Activated CD4-positive, CD25-positive, alpha-beta regulatory T cell treated with anti-CD3 and anti-CD28 coated beads, Interleukin-2, amount 50 U/mL, for 72 hours (primary cell): ENCODE data around the gene PLXNA4.

Experiments used
- DNase-seq: peaks from one replicate; pipeline ENCODE4 v3.0.0; 2021

PLXNA4 gene

DNA sequence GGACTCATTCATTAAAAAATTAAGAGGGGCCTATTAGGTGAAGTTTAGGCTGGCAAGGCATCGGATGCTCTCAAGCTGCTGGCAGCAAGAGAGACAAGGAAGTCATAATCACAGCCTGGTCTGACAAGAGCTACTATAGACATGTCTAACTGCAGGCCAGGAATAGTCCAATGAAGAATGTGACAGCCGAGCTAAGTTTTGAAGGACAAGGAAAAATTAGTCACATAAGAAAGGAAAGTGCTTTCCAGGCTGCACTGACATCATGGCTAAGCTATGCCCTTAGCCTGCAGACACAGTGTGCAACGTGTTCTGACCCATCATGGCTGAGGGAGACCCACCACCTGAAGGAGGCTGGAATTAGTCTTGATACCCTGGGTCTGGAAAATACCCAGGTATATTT lies 281.1 kb downstream of the PLXNA4 start:
- DNase-seq = no peak

DNA sequence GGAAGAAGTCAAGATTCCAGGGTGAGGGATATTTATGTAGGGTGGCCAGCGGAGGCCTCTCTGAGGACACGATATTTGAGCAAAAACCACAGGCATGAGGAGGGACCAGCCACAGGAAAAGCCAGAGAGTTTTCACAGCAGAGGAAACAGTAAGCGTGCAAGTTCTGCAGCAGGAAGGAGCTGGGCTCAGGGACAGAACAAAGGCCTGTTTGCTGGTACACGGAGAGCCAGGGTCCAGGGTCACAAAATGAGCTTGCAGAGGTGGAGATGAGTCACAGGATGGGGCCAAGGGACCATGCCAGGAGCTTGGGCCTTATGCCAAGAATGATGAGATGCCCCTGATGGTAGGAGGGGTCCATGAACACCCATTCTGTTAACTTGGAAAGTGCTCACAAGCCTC lies 283.5 kb downstream of the PLXNA4 start:
- no peak for DNase-seq

DNA sequence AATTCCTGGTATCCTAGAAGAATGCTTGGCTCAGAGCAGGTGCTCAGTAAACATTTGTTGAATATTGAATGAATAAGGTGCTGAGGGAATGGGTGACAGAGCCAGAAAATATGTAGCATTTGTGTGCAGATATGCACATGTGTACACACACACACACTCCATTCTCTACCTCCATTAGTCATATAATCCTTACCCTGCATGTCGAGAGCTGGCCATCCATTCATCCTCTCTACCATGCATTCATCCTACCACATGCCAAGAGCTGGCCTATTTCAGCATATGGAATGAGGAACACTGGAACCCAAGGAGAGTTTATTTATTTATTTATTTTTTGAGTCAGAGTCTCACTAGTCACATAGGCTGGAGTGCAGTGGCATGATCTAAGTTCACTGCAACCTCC lies 284.8 kb downstream of the PLXNA4 start:
- no peak for DNase-seq

DNA sequence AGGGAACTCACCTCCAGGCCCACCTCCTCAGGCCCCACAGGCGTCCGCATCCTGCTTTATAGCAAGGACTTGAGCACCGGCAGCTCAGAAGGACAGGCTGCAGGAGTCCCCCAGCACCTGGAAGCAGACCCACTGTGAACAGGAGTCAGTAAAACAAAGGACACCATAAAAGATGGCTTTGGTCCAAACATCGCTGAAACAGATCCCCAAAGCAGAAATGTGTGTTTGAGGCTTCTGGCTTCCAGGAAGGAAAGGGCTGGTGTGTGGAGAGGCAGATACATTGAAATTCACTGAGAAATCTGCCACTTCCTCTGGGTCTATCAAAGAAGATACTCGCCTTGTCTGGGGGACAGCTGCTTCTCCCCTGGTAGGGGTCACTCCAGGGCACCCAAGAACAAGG lies 286.2 kb downstream of the PLXNA4 start:
- DNase-seq = no peak

DNA sequence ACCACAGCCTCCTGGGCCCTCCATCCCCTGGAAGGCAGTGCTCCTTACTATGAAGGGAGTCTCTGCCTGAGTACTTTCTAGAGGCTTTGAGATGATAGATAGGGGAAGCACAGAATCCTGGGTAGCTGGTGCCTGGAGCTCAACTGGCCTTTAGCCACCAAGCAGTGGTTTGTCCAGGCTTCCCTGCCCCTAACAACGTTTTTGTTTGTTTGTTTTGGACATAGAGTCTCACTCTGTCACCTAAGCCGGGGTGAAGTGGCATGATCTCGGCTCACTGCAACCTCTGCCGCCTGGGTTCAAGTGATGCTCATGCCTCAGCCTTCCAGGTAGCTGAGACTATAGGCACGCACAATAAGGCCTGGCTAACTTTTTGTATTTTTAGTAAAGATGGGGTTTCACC lies 289.4 kb downstream of the PLXNA4 start:
- DNase-seq = no peak

DNA sequence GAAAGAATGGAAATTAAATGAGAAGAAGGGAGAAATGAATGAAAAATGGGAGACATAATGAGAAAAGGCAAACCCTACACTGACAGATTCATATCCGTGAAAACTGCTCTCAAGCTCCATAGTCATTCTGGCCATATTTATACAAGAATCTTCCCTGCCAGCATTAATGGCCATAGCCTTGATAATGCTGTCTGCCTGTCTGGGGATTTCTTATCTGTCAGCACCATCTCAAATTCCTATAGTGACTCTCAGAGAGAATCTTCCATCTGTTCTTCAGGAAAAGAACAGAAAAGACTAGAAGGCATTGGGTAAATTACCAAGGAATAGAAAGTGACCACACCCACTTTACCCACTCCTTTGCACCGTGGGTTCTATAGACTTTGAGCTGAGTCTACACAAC lies 295.9 kb downstream of the PLXNA4 start:
- DNase-seq = no peak

DNA sequence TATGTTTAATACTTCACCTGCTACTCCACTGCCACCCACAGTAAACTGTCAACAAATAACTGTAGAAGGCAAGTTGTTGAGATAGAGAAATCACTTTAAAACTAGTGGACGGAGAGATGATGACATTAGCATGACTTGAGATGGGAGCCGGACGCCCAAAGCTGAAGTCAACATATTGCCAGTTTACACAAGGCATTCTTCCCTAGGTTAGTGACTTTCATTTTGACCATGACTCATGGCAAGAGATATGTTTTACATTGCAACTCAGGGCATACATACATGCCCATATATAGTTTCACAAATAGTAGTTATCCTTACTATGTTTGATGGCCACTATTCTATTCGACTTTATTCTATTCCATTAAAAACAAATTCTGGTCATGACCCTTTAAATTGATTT lies 296.6 kb downstream of the PLXNA4 start:
- no peak for DNase-seq

DNA sequence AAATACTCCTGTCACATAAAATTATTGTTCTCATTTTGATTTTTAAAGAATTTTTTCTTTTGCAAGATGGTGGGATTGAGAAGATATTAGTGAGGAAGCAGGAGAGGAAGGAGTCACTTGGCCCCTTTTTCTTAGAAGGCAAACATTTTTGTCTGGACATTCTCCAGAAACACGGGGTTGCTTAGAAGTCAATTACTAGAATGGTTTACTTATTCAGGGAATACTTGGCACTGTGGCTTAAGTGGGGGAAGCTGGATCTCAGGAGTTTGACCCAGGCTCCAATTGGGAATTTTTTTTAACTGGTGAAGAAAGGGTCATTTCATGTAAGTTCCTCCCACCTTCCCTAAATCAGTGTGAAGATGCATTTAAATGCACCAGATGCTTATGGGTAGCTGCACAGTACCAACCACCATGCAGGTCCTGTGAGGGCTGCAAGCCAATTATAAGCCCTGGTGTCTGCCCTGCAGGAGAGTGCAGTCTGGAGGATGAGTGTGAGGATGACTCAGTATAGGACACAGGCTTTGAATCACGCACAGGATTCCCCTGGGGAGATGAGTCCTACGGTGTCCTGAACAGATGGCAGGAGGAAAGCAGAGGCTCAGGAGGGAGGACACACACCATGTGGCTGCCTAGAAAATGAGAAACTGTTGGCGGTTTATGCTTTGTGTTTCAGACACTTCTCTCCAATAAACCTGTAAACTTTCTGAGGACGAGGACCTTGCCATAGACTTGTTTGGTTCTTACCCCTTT lies 299.1 kb downstream of the PLXNA4 start:
- DNase-seq = no peak

DNA sequence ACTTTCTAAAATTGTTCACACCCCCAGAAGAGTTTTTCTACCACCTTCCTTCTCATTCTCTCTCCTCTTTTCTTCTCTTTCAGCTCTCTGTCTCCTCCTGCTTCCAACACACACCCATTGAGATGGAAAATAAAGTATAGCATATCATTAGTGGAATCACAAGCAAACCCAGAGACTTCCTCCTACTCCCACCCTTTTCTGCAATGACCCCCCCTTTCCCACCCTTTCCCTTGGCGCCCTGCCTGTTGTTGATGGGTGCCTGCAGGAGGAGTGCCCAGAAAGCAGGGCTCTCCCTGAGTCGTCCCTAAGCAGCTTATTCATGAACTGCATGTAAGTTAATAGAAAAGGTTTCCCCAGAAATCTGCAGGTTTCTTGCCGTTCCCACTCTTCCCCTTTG lies 300.0 kb downstream of the PLXNA4 start:
- no peak for DNase-seq

DNA sequence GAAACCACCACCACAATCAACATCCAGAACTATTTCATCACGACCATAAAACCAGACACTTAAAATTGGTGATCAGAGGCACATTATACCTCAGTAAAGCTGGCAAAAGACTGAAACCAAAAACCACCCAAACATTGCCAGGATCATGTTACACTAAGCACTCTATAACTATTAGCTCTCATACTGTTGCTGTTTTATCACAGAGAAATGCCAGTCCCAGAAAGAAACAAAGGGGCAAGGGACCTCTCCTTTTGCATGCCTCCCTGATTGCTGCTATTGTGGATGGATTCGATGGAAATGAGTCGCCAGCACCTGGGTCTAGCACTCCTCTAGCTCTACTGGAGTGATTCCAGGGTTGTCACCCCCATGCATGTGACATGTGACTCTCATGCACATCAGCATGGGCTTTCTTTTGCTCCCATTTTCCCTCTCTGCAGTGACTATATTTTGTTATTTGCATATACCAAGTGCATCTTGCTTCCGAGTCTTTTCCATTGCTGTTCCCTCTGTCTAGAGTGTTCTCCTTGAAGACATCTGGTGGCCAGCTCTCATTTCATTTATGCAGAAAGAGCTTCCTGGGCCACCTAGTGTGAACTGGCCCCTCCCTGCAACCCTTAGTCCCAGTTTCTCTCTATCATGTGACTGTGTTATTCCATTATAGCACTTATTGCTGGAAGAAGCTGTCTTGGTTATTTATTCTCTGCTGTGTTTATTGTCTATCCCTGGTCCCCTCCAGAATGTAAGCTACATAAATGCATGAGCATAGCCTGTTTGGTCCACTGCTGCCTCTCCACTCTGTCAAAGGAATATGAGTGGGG lies 300.6 kb downstream of the PLXNA4 start:
- no peak for DNase-seq

DNA sequence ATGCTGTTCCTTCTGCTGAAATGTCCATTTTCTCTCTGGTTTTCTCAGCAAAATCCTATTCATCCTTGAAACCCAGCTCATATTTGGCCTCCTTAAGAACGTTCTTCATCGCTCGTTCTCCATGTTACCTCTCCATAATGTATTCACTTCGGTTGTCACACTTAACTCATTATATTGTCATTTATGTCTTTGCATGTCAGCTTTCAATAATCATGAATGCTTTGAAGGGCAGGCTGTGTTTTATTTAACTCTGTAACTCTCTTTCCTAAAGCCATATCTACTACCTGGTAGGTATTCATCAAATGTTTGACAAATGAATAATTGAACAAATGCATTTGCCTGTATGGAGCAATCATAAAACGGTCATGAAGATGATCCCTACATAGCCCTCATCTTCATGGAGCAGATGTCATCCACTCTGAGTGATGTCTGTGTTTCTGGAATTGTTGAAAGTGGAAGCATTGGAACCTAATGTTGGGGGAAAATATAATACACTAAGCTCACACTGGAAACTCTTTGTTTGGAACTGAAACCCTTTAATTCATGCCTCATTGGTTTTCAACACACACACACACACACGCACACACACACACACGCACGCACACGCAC lies 303.4 kb downstream of the PLXNA4 start:
- DNase-seq = no peak

DNA sequence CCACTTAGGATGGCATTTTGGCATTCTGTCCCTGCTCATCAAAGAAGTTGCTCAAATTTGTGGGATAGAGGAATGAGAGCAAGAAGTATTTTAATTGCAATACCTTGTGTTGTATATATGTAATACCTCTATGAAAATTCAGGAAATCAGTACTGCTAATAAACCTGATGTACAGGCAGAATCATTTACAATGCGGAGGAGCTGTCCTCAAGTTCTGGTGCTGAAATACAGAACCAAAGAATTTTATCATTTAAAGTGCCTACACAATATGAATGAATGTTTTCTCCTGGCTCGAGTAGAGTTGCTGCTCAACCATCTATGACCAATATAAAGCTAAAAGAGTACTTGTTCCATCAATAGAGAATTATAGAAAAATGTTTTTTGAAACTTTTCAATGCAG lies 305.8 kb downstream of the PLXNA4 start:
- DNase-seq = no peak

DNA sequence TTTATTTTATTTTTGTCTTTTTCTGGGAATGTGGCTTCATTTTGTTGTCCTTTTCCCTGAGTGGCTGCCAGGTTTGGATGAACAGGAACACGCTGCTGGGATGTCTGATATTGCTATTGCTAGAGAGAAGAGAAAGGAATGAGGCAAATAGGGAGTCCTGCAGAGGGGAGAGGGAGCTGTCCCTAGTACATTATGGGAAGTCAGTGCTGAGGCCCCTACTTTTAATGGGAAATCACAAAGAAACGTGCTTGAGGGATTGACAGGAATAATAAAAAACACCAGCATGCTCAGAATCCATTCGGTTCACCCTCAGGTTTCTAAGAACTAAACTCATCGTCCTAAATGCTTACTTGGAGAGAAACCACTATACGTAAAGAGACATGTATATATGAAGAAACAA lies 306.6 kb downstream of the PLXNA4 start:
- no peak for DNase-seq

DNA sequence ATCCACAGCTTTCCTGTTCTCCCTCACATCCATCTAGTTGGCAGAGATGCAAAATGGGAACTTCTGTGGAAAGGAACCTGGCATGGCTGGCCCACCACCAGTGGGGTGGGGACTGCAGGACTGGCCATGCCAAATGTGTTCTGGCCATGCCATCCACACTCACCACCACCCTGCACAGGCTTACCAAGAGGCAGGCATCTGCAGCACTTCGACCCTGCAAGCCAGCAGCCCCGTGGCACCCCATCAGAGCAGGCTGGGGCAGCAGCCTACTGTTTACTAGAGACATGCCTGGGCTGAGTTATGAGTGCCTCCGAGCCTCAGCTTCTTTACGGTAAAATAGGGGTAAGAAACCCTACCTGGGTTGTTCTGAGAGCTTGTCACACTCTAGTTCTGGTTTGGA lies 313.1 kb downstream of the PLXNA4 start:
- no peak for DNase-seq

DNA sequence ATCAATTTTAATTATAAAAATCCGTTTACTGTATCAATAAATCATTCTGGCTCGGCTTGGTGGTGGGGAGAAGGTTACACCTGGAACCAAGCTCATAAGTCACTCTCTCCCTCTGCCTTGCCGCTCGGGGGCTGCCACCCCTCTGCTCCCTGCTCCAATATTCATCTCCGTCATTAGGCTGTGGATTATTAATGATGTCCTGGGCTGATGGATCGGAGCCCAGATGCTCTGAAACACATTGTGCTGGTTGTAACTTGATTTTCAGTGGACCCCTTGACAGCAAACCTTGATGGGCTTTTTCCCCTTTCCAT lies 314.2 kb downstream of the PLXNA4 start:
- no peak for DNase-seq

DNA sequence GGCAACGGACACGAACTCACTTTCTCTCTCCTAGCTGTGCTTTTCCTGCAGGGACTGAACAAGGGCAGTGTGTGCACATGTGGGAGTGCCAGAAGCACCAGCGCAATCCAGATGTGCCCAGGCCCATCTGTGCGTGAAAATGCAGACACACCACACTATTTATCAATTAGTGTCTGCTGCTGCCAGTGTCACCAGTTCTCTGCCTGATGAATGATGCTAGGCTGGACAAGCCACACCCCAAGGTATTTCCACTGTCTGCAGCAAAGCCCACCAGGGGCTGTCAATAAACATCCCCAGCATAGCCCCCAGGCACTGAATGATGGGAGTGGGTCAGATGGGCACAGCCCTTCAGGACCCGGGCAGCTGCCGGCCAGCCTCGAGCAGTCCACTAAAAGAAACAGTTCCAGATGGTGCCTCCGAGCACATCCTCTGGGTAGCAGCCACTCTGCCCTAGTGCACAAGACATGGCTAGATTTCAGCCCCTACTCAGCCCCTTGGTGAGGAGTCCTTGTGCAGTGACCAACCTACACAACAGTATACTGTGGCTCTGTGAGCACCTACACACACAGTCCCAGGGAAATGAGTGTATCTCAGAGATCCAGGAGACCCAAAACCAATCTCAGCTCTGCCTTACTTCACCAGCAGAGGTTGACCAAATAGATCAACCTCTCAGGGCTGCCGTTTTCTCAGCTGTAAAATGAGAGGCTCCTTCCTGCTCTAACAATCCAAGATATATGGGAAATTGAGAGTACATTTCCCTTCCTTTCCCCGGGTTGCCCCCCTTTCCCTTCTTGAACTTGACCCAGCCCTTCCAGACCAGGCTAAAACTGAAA lies 314.7 kb downstream of the PLXNA4 start:
- no peak for DNase-seq

DNA sequence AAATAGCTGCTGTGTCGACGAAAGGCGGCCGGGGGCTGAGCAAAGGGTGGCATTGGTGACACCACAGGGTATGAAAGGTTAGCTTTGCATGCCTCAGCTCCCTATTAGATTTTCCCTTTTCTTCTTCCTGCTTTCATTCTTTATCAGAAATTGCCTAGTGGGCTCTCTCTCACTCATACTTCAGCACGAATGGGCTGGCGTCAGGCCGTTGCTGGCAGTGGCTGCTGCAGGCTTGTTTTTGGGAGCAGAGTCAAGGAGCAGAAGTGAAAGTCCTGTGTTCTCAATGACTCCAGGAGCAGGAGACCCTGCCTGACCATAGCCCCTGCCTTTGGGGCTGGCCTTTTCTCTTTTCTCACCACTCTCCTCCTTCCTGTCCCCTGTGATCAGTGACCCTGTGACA lies 318.0 kb downstream of the PLXNA4 start:
- no peak for DNase-seq

DNA sequence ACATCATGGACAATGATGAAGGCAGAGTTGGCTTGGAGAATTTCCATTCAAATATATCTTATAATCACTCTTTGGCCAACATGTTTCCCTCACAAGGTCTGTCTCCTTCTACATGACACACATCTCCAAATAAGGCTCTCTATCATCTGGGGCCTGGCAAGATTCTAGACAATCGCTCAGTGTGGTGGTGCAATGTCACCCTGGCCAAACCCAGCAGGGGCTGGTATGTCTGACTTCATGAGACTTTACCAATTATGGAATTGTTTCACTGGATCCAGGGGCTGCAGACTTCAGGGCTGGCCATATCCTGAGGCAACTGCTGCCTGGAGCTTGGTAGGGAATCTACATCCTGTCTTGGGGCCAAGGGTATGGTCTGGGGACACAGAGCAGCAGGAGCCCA lies 319.0 kb downstream of the PLXNA4 start:
- DNase-seq = no peak

DNA sequence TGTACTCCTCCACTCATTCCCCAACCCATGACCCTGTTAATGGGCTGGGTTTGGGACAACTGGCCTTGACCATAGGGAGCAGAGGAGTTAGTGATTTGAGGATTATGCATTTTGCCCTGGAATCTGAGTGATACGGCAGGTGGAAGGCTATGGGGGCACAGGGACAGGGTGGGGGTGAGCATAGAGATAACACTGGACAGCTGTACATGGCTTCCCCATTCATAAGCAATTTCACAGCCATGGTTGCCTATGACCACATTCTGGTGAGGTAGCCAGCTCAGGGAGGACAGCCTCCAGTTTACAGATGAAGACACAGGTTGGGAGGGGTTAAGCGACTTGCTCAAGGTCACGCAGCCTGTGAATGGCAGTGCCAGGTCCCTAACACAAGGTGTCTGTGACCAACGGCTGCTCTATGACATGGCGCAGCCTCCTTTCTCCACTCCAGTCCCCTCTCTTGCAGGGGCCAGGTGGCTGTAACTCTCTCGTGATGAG lies 319.5 kb downstream of the PLXNA4 start:
- DNase-seq = no peak

DNA sequence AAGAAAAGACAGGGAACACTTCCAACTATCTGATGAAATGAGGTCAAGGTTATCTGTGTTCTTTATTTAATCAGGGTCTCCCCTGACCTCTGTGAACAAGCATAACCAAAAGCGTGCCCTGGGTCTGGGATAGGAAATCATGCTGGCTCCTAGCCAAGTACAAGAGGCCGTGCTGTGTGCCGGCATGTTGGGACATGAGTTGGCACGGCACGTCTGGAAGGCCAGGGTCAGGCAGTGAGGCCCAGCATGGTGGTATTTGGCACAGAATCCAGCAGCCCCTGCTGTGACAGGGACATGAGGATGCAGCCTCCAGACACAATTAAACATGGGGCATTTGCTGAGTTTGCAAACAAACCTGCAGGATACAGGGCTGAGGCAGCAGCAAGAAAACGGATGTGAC lies 320.4 kb downstream of the PLXNA4 start:
- no peak for DNase-seq

DNA sequence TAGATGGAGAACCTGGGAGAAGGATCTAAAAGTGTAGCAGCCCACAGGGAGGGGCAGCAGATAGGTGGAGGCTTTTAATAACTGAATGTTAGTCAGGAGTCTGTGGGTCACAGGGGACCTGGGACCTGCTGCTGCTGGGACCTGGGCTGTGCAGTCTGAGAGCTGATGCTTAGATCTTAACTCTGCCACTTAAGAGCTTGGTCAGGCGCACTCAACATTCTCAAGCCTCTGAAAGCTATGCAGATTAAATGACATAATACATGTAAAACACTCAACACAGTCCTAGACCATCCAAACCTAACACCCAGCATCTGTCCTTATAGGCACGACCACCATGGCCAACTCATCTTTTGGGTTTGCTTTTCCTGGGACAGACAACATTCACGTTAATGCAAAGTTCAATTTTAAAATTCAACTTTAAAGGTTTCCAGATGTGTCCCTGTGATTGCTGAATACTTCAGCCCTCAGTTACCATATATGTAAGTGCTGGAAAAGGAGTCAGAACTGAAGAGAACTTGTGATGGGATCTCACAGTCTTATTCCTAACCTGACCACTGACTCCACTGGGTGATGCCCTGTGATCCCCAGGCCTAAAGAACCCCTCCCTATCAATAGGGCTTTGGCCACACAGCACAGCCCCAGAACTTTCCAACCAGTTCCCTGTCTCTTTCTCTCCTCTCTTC lies 321.0 kb downstream of the PLXNA4 start:
- DNase-seq = no peak

DNA sequence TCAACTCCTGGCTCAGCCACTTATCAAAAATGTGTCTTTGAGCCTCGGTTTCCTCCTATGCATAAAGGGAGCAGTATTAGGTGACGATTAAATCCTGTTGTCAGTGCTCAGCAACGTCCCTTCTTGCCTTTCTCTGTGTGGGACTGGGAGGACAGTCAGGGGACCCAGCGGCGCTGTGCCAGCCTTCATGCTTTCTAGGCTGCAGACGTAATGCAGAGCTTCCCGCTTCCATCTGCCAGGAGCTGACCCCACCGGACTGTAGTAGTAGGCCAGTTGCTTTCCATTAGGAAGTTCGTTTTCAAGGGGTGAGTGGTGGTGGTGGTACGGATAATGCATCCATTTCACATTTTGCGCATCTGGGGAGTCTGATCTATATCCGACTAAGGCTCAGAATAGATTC lies 321.8 kb downstream of the PLXNA4 start:
- DNase-seq = no peak

DNA sequence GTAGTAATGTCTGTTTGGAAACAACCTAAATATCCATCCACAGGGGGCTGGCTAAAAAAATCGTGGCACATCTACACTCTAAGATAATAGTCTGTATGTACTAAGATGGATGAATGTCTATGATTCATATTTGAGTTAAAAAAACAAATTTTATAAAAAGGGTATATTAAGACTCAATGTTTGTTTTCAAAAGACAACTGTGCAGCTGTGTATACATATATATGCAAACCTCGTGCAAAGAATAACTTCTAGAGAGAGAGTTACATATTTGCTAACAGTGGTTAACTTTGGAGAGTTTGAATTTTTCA lies 323.5 kb downstream of the PLXNA4 start:
- DNase-seq = no peak
